ENCODE data around the gene KREMEN1. TPM values are rescaled to one million over a fixed set of nuclear protein-coding genes. Genes with fewer than 3 reads are reported as not detected.

KREMEN1 gene
- polyA plus RNA-seq, 1 of the 3 experiments (the other 2 are of a cell fraction): 10.0 TPM

GRCh38 chr22:29154364-29155048 is 81.7 kb downstream of the KREMEN1 start:
- H3K79me2 ChIP-seq (ENCODE audit: insufficient read depth): no peaks in the 10 kb centered on the region
- H3K9me2 ChIP-seq: no peaks in the 10 kb centered on the region
- H3K36me3 ChIP-seq (replicated peaks in 1 of 2; ENCODE audit: control insufficient read depth in 1 of 2, insufficient read depth in 2 of 2, low read length in 1 of 2): no peaks in the 10 kb centered on the region
- POLR2A ChIA-PET: no interaction called here
- peak; percentile 91 for DNase-seq
- 6% methylated on average over 15 of the region's 21 CpGs for WGBS (ENCODE audit: low lambda C conversion rate)
- TF ChIP-seq SMC3 (IDR thresholded peaks at IDR 0.05; ENCODE audit: low read depth, low read length) (peak; percentile 90), RAD21 (IDR thresholded peaks at IDR 0.05; ENCODE audit: low read length) (peak; percentile 80), SIN3A (IDR thresholded peaks at IDR 0.05; ENCODE audit: borderline replicate concordance, low read depth, low read length) (no peak), CHD2 (IDR thresholded peaks at IDR 0.05; ENCODE audit: low read length, partially characterized antibody) (no peak), TAF1 (IDR thresholded peaks at IDR 0.05; ENCODE audit: borderline replicate concordance, low read depth, low read length) (no peak), ZBTB33 (IDR thresholded peaks at IDR 0.05; ENCODE audit: borderline replicate concordance, low read depth) (no peak), CTCF (IDR thresholded peaks at IDR 0.05) (peak; percentile 91)
- peaks cover 0 to 4% of the 10 kb centered on the region in 2 experiments; a peak in 2 of 4 replicates for H3K4me1 ChIP-seq (ENCODE audit: control insufficient read depth in 1 of 2, insufficient read depth in 2 of 2, low read depth in 1 of 2, low read length in 1 of 2)
- H2AFZ ChIP-seq (ENCODE audit: low read depth): no peak overlapping the region
- CTCF ChIA-PET: interaction anchor here (0.6 to 5.1 kb wide), 58 partner anchors 8 to 931 kb away, joined by 3 to 40 read pairs (median 4); partner anchors contain the start of gene EMID1
- no peaks in the 10 kb centered on the region for H4K20me1 ChIP-seq (ENCODE audit: insufficient read depth)
- no peaks in the 10 kb centered on the region for H3K9me3 ChIP-seq
- H3K9ac ChIP-seq: no peak overlapping the region
- no peaks in the 10 kb centered on the region for H3K27me3 ChIP-seq (ENCODE audit: insufficient read depth)
- H3F3A ChIP-seq (replicated peaks; ENCODE audit: insufficient read depth): no peaks in the 10 kb centered on the region
- H3K4me2 ChIP-seq: peak overlapping the region; percentile 57
- H3K4me3 ChIP-seq (ENCODE audit: low read depth in 2 of 2, low read length in 1 of 2): peak overlapping the region; percentile 6 to 31; a peak in 3 of 4 replicates
- H3K27ac ChIP-seq (ENCODE audit: low read depth in 2 of 2, low read length in 1 of 2): no peak overlapping the region

GRCh38 chr22:29155966-29156365 is 83.1 kb downstream of the KREMEN1 start:
- POLR2A ChIA-PET: no interaction called here
- no peak overlapping the region for H3K4me2 ChIP-seq
- DNase-seq: no peak
- TF ChIP-seq MAX (IDR thresholded peaks at IDR 0.05; ENCODE audit: low read depth) (no peak), USF1 (IDR thresholded peaks at IDR 0.05; ENCODE audit: borderline replicate concordance, low read depth) (no peak), USF2 (IDR thresholded peaks at IDR 0.05; ENCODE audit: borderline replicate concordance, low read depth, low read length) (no peak), FOSL2 (IDR thresholded peaks at IDR 0.05; ENCODE audit: borderline replicate concordance, low read depth) (no peak), MEF2A (IDR thresholded peaks at IDR 0.05; ENCODE audit: borderline replicate concordance, low read depth) (no peak), SMC3 (IDR thresholded peaks at IDR 0.05; ENCODE audit: low read depth, low read length) (no peak), TCF12 (IDR thresholded peaks at IDR 0.05) (no peak), POLR2AphosphoS5 (IDR thresholded peaks at IDR 0.05; ENCODE audit: low read depth, low read length) (no peak), NRF1 (IDR thresholded peaks at IDR 0.05; ENCODE audit: low read depth, low read length) (no peak), SIN3A (IDR thresholded peaks at IDR 0.05; ENCODE audit: borderline replicate concordance, low read depth, low read length) (no peak)
- H3K9me3 ChIP-seq: no peaks in the 10 kb centered on the region
- CTCF ChIA-PET: interaction anchor here (1.0 to 5.1 kb wide), 3 partner anchors 38 to 301 kb away, joined by 3 to 40 read pairs (median 3); no protein-coding TSS in a partner anchor
- H3K36me3 ChIP-seq (replicated peaks in 1 of 2; ENCODE audit: control insufficient read depth in 1 of 2, insufficient read depth in 2 of 2, low read length in 1 of 2): no peaks in the 10 kb centered on the region
- H3K27ac ChIP-seq (ENCODE audit: low read depth in 2 of 2, low read length in 1 of 2): no peak overlapping the region
- no peak overlapping the region for H2AFZ ChIP-seq (ENCODE audit: low read depth)
- no peak overlapping the region for H3K9ac ChIP-seq
- H3K9me2 ChIP-seq: no peaks in the 10 kb centered on the region
- H4K20me1 ChIP-seq (ENCODE audit: insufficient read depth): no peaks in the 10 kb centered on the region
- no peaks in the 10 kb centered on the region; a peak in 2 of 4 replicates for H3K4me1 ChIP-seq (ENCODE audit: control insufficient read depth in 1 of 2, insufficient read depth in 2 of 2, low read depth in 1 of 2, low read length in 1 of 2)
- H3K79me2 ChIP-seq (ENCODE audit: insufficient read depth): no peaks in the 10 kb centered on the region
- no peak overlapping the region for H3K4me3 ChIP-seq (ENCODE audit: low read depth in 2 of 2, low read length in 1 of 2)
- no peaks in the 10 kb centered on the region for H3K27me3 ChIP-seq (ENCODE audit: insufficient read depth)
- H3F3A ChIP-seq (replicated peaks; ENCODE audit: insufficient read depth): no peaks in the 10 kb centered on the region
- 88% methylated on average over 1 of the region's 1 CpG for WGBS (ENCODE audit: low lambda C conversion rate)
